Esophagus muscularis mucosa (tissue), 3 donors: ENCODE results near the gene KIAA0513.

Experiments
- CTCF ChIP-seq, 3 experiments: fragments of 200-600 bp in 2 of 3; fragments of 450-650 bp in 1 of 3; sonication (generic) in 2 of 3; IDR thresholded peaks; one replicate each; pipeline ENCODE4 v1.5.1; 2017 to 2019; ENCODE audit warnings: antibody characterized with exemption in 3 of 3, mild to moderate bottlenecking in 2 of 3, moderate library complexity in 1 of 3
- POLR2A ChIP-seq: fragments of 450-650 bp; IDR thresholded peaks from one replicate; pipeline ENCODE4 v1.6.1; 2017; ENCODE audit warnings: antibody characterized with exemption, moderate library complexity, mild to moderate bottlenecking, low read depth
- POLR2AphosphoS5 ChIP-seq, 2 donors: sonication (generic); formaldehyde crosslinking; IDR thresholded peaks; one replicate each; pipeline ENCODE4 v1.6.1; 2017; ENCODE audit warnings: antibody characterized with exemption in 2 of 2

- TF ChIP-seq CTCF (IDR thresholded peaks at IDR 0.05) = no peak
- TF ChIP-seq POLR2AphosphoS5 (IDR thresholded peaks at IDR 0.05) = no peak
- TF ChIP-seq POLR2A = no peak
Measured at GRCh38 chr16:85047867-85048455, 20.4 kb downstream of the KIAA0513 start.
